Skeletal muscle tissue (tissue), 4 donors: ENCODE measurements around the gene MATK. TPM values are rescaled to one million over a fixed set of nuclear protein-coding genes. Genes with fewer than 3 reads are reported as not detected.

Source experiments
- H3K27ac ChIP-seq: one replicate; pipeline ENCODE4 v1.7.0; 2013; ENCODE audit warnings: mild to moderate bottlenecking, low read depth, low read length, inconsistent platforms
- H3K27me3 ChIP-seq, 3 donors: one replicate each; pipeline ENCODE4 v1.7.0; 2013; ENCODE audit warnings: low read length in 3 of 3; ENCODE audit not compliant: control insufficient read depth in 3 of 3, insufficient read depth in 3 of 3
- H3K36me3 ChIP-seq, 3 donors: one replicate each; pipeline ENCODE4 v1.7.0; 2013; ENCODE audit warnings: low read length in 3 of 3; ENCODE audit not compliant: control insufficient read depth in 3 of 3, insufficient read depth in 3 of 3
- H3K4me1 ChIP-seq, 3 donors: one replicate each; pipeline ENCODE4 v1.7.0; 2013; ENCODE audit warnings: low read length in 3 of 3, mild to moderate bottlenecking in 3 of 3; ENCODE audit not compliant: control insufficient read depth in 3 of 3, insufficient read depth in 3 of 3
- H3K4me3 ChIP-seq, 3 donors: one replicate each; pipeline ENCODE4 v1.7.0; 2013; ENCODE audit warnings: low read length in 3 of 3
- H3K9ac ChIP-seq, 3 donors: one replicate each; pipeline ENCODE4 v1.7.0; 2013; ENCODE audit warnings: low read length in 3 of 3, mild to moderate bottlenecking in 3 of 3, moderate library complexity in 2 of 3, low read depth in 1 of 3
- H3K9me3 ChIP-seq, 3 donors: one replicate each; pipeline ENCODE4 v1.7.0; 2013; ENCODE audit warnings: low read length in 3 of 3; ENCODE audit not compliant: control insufficient read depth in 3 of 3
- total RNA-seq: library from RNA; depleted of rRNA; stranded (reverse); fragments of >200 nt; gene quantifications from one replicate; pipeline ENCODE4 v1.2.3, GENCODE V29; 2014
- donor health status: Osteomylitis.

Gene MATK
- total RNA-seq, 1 donor from 2014 or later, result 0.52 TPM

DNA sequence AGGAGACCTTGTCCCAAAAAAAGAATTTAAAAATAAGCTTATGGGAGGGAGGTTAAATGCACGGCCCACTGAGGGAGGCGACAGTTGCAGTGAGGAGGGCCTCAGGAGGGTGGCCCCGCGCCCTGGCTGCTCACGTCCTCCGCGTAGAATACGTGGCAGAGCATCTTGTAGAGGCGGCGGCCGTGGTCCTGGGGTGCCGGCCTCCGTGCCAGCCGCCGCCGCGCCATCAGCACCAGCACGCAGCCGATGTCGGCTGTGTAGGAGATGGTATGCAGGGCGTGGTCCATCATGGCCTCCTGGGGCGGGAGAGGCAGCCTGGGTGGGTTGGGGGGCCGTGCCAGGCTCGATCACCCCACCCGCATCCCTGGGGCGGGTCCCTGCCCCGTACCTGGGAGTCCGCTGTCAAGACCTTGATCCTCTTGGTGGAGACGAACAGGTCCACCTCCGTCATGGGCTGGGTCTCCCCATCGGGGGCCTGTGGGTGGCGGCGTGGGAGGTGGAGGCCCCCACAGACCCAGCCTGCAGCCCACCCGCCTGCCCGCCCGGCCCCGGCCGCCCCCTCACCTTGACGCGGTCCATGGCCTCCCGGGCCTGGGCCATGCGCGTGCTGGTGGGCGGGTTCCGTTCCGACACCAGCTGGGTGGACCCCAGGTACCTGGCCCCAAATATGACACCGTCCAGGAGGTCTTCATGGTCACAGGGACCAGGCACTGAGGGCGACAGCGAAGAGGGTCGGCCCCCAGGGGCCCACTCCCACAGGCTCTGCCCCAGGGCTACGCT is 32.4 kb downstream of the MATK start:
- Histone ChIP-seq H3K9me3 (peaks cover 0 to 2% (median 0%) of the 10 kb centered on the region in 3 donors), H3K4me1 (no peaks in the 10 kb centered on the region), H3K9ac (no peak overlapping the region), H3K27me3 (no peaks in the 10 kb centered on the region), H3K4me3 (no peak overlapping the region), H3K36me3 (peaks cover 26 to 31% (median 28%) of the 10 kb centered on the region in 3 donors), H3K27ac (no peak overlapping the region)

DNA sequence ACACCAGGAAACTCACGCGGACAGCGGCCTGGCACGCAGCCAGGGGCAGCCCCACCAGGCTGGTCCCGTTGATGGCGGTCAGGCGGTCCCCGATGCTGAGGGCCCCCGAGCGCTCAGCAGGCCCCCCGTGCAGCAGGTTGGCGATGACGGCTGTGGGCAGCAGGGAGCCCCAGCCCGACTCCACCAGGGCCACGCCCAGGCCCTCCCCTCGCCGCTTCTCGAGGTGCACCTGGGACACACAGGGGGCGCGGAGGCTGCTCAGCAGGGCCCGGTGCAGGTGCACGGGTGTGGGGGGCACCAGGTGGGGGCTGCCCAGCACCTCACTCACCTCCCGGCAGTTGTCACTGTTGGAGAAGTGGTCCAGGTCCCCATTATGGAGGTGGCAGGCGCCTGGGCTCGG is 33.7 kb downstream of the MATK start:
- H3K4me1 ChIP-seq, result no peaks in the 10 kb centered on the region
- H3K4me3 ChIP-seq, result no peak overlapping the region
- H3K9me3 ChIP-seq, result peaks cover 0 to 2% (median 0%) of the 10 kb centered on the region in 3 donors
- H3K36me3 ChIP-seq, result peaks cover 20 to 28% (median 26%) of the 10 kb centered on the region in 3 donors
- H3K27ac ChIP-seq, result no peak overlapping the region
- peaks cover 0 to 4% (median 3%) of the 10 kb centered on the region in 3 donors for H3K27me3 ChIP-seq
- no peak overlapping the region for H3K9ac ChIP-seq

DNA sequence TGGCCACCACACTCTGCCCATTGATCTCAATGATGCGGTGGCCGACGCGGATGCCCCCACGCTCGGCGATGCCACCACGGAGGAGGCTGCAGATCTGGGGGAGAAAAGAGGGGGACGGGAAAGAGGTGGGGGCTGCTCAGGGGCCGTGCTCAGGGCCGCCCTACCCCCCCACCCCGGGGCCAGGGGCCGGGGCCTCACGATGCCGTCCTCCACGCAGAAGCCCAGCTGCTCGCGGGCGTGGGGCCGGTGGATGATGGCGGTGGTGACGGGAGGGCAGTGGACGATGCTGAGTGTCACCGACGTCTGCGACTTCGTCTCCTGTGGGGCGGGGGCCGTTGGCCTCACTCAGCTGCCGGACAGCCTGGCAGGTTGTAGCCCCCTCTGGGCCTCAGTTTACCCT is 34.9 kb downstream of the MATK start:
- peaks cover 19 to 28% (median 25%) of the 10 kb centered on the region in 3 donors for H3K36me3 ChIP-seq
- no peak overlapping the region for H3K27ac ChIP-seq
- peaks cover 0 to 2% (median 0%) of the 10 kb centered on the region in 3 donors for H3K9me3 ChIP-seq
- no peaks in the 10 kb centered on the region for H3K4me1 ChIP-seq
- peaks cover 3 to 8% (median 3%) of the 10 kb centered on the region in 3 donors for H3K27me3 ChIP-seq
- H3K4me3 ChIP-seq, result no peak overlapping the region
- no peak overlapping the region for H3K9ac ChIP-seq

DNA sequence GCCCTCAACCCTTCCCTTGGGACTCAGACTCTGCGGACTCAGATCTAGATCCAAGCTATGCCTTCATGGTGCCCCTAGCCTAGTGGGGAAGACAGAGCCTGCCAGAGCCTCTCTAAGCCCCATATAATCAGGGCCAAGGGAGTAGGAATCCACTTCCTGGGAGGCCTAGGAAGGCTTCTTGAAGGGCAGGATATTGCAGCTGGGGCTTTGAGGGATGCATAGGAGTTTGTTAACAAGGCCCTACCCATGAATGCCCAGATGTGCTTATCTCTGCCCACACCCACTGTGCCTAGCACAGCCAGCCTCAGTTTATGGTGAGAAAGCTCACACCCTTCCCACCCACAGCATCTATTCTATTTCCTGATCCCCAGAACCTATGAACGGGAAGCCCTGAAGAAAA is 36.0 kb downstream of the MATK start:
- peaks cover 6 to 11% (median 10%) of the 10 kb centered on the region in 3 donors for H3K27me3 ChIP-seq
- no peak overlapping the region for H3K4me3 ChIP-seq
- H3K36me3 ChIP-seq, result peaks cover 19 to 28% (median 23%) of the 10 kb centered on the region in 3 donors
- H3K9me3 ChIP-seq, result peaks cover 0 to 2% (median 0%) of the 10 kb centered on the region in 3 donors
- no peak overlapping the region for H3K27ac ChIP-seq
- no peaks in the 10 kb centered on the region for H3K4me1 ChIP-seq
- H3K9ac ChIP-seq, result no peak overlapping the region

DNA sequence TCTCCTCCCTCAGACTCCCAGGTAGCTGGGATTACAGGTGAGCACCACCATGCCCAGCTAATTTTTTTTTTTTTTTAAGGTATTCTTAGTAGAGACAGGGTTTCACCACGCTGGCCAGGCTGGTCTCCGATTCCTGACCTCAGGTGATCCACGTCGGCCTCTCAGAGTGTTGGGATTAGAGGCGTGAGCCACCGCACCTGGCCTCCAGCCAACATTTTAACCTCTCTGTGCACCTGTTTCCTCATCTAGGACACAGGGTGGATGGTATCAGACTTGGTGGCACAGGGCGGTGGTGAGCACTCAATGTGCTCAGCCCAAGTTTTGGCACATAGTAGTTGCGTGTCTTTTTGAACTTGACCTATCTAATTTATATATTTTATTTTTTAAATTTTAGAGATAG is 37.2 kb downstream of the MATK start:
- Histone ChIP-seq H3K9ac (no peak overlapping the region), H3K9me3 (peaks cover 0 to 2% (median 0%) of the 10 kb centered on the region in 3 donors), H3K27me3 (peaks cover 6 to 11% (median 10%) of the 10 kb centered on the region in 3 donors), H3K4me1 (no peaks in the 10 kb centered on the region), H3K36me3 (peaks cover 17 to 26% (median 23%) of the 10 kb centered on the region in 3 donors), H3K4me3 (no peak overlapping the region), H3K27ac (no peak overlapping the region)

DNA sequence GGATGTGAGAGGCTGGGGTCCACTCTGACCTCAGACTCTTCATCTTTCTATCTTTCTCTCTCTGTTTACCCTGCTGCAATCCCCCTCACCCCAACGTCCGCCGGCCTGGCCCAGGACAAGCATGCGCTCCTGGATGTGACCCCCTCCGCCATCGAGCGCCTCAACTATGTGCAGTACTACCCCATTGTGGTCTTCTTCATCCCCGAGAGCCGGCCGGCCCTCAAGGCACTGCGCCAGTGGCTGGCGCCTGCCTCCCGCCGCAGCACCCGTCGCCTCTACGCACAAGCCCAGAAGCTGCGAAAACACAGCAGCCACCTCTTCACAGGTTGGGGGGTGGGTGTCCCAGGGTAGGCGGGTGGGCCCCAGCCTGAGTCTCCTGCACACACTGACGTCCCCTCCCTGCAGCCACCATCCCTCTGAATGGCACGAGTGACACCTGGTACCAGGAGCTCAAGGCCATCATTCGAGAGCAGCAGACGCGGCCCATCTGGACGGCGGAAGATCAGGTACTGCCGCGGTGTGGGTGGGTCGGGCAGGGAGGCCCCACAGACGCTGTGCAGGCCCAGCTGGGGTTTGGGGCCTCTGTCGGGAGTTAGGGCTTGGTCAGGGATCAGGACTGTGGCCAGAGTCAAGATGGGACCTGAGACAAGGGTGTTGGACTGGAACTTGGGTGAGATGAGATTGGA is 39.7 kb downstream of the MATK start:
- H3K27ac ChIP-seq, result no peak overlapping the region
- H3K36me3 ChIP-seq, result peaks cover 15 to 17% (median 16%) of the 10 kb centered on the region in 3 donors
- H3K4me1 ChIP-seq, result no peaks in the 10 kb centered on the region
- H3K4me3 ChIP-seq, result no peak overlapping the region
- H3K9ac ChIP-seq, result no peak overlapping the region
- peaks cover 0 to 2% (median 2%) of the 10 kb centered on the region in 3 donors for H3K9me3 ChIP-seq
- H3K27me3 ChIP-seq, result peaks cover 6 to 11% (median 10%) of the 10 kb centered on the region in 3 donors

DNA sequence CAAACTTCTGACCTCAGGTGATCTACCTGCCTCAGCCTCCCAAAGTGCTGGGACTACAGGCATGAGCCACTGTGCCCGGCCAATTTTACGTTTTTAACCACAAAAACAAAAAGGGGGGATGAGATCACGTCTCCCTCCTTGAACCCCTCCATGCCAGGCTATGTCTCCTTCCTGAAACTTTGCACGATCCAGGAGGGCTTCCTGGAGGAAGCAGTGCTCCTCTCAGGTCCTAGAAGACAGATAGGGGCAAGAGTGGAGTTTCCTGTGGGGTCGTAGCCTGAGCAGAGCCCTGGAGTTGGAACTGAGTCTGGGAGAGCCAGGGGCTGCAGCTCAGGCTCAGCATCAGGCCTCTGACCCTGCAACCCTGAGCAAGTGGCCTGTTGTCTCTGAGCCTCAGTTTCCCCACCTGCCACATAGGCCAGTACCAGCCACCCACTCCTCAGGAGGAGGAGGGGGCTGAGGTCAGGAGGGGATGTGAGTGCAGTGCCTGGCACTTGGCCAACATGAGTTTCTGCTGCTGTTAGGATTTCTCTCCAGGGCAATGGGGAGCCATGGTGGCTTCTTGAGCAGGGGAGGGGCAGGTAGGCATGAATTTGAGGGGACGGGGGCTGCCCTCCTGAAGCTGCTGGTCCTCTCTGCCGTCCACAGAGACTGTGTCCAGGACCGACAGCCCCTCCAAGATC is 40.7 kb downstream of the MATK start:
- no peak overlapping the region for H3K27ac ChIP-seq
- peaks cover 6 to 11% (median 10%) of the 10 kb centered on the region in 3 donors for H3K27me3 ChIP-seq
- no peak overlapping the region for H3K4me3 ChIP-seq
- H3K4me1 ChIP-seq, result no peaks in the 10 kb centered on the region
- H3K9me3 ChIP-seq, result peaks cover 0 to 2% (median 2%) of the 10 kb centered on the region in 3 donors
- no peak overlapping the region for H3K9ac ChIP-seq
- H3K36me3 ChIP-seq, result peaks cover 7 to 10% (median 9%) of the 10 kb centered on the region in 3 donors

DNA sequence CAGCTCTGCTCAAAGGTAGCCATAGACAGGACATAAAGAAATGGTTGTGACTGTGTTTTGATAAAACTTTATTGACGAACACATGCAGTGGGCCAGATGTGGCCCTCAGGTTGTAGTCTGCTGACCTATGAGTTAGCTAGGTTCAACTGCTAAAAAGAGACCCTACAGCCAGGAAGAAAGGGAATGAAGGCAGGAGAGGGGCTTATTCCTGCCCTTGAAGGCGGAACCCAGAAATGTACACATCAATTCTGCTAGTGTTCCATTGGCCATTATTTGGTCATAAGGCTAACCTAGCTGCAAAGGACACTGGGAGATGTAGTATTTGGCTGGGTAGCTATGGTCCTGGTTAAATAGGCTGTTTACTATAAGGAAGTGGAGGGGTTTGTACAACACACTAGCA is 42.7 kb downstream of the MATK start:
- Histone ChIP-seq H3K36me3 (no peaks in the 10 kb centered on the region), H3K27ac (no peak overlapping the region), H3K9me3 (peaks cover 0 to 2% (median 0%) of the 10 kb centered on the region in 3 donors), H3K4me1 (no peaks in the 10 kb centered on the region), H3K4me3 (no peak overlapping the region), H3K9ac (no peak overlapping the region), H3K27me3 (peaks cover 9 to 12% (median 11%) of the 10 kb centered on the region in 3 donors)

DNA sequence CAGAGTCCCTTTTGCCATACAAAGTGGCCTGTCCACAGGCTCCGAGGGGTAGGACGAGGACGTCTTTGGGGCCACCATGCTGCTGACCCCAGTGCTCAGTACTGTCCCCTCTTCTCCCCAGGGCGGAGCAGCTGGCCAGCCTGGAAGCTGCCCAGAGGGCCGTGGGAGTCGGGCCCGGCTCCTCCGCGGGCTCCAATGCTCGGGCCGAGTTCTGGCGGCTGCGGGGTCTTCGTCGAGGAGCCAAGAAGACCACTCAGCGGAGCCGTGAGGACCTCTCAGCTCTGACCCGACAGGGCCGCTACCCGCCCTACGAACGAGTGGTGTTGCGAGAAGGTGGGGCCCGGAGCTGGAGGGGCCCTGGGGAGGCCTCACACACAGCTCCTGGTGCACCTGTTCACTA is 45.8 kb downstream of the MATK start:
- no peak overlapping the region for H3K27ac ChIP-seq
- no peak overlapping the region for H3K9ac ChIP-seq
- H3K4me3 ChIP-seq, result no peak overlapping the region
- peaks cover 0 to 2% (median 0%) of the 10 kb centered on the region in 3 donors for H3K9me3 ChIP-seq
- no peaks in the 10 kb centered on the region for H3K4me1 ChIP-seq
- H3K27me3 ChIP-seq, result peaks cover 12 to 22% (median 19%) of the 10 kb centered on the region in 3 donors
- H3K36me3 ChIP-seq, result no peaks in the 10 kb centered on the region
